HG02870 (cell line): ENCODE measurements around the gene TCEA2.
"Not testable (repeated sequence)": the region's sequence is repeated elsewhere in the genome, so short reads cannot be mapped to it uniquely, and the experiment has no call there.

Experiments used
- ATAC-seq: cut with Tn5 transposase; IDR thresholded peaks from one replicate; pipeline ENCODE4 v1.9.1; 2021; ENCODE audit warnings: mild to moderate bottlenecking, moderate library complexity; ENCODE audit not compliant: unreplicated experiment

TCEA2 gene

GRCh38 chr20:64106435-64106961, 43.5 kb downstream of the TCEA2 start:
- no peak for ATAC-seq

GRCh38 chr20:64106981-64107735, 44.2 kb downstream of the TCEA2 start, which contains the start of gene NPBWR2:
Gene NPBWR2 (minus strand): TSS chr20:64107565. CDS start chr20:64106831, 734 bp downstream.
- ATAC-seq = no peak

DNA sequence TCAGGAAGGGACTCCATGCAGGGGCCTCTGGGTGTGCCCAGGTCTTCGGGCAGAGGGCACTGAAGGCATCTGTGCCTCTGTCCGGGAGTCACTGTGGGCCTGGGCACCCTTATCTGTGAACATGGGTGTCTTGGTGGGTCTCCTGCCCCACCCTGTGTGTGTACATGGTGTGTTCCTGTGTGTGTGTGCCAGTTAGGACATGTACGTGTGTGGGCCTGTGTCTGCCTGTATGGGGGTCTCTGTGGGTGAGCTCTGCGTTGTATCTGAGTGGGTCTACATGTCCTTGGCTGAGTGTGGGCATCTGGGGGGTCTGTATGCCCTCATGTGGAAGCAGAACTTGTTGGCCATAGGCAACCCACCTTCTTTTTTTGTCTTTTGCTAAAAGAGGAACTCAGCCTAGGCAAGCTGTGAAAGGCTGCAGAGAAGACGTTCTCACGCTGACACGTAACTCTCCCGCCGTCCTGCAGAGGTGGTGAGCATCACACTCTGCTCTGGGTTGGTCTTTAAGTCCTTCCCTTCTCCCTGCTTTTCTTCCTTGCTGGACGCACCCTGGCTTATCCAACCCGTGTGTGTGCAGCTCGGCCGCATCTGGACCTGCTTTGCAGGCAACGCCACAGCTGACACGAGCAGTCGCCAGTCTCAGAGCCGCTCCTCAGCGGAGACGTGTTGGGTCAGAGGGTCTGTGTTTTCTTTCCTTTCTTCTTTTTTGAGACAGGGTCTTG, 44.9 kb downstream of the TCEA2 start:
- ATAC-seq = no peak

- ATAC-seq = no peak
These were observed 46.0 kb downstream of the TCEA2 start for GRCh38 chr20:64108731-64109681.

- no peak for ATAC-seq
These were observed 46.9 kb downstream of the TCEA2 start for GRCh38 chr20:64109831-64110391.

GRCh38 chr20:64110411-64111068, 47.5 kb downstream of the TCEA2 start:
- ATAC-seq = no peak

GRCh38 chr20:64111841-64112641, 49.0 kb downstream of the TCEA2 start:
- ATAC-seq = no peak

DNA sequence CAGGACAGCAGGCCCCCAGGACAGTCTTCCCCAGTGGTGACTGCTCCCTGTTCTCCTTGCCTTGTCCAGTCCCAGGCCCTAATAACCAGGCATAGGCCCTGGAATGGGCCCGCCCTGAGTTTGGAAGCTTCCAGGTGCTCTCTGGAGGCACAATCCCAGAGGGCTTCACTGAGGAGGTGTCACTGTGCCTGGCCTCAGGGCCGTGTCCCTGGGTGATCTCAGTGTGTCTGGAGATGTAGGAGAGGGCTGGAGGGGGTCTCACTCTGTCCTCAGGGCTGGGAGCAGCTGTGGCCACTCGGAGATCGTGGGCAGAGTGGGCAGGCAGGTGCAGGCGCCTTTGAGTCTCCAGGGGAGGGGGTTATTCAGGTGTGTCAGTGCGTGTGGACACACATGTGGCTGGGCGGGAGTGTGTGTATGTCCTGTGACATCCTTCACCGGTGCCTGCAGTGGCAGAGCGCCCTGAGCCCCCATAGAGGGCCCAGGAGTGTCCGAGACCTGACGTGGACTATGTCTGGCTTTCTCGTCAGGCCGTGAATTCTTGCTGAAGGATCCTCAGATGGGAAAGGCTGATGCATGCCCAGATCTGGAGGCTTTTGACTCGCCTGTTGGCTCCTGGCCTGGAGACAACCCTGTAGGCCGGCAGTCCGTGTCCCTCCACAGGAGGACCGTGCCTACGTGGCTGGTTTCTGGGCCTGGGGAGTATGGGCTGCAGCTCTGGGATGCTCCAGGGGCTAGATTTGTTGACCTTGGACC, 49.9 kb downstream of the TCEA2 start:
- ATAC-seq = no peak

- no peak for ATAC-seq
These were observed 50.4 kb downstream of the TCEA2 start for GRCh38 chr20:64113444-64113775.

DNA sequence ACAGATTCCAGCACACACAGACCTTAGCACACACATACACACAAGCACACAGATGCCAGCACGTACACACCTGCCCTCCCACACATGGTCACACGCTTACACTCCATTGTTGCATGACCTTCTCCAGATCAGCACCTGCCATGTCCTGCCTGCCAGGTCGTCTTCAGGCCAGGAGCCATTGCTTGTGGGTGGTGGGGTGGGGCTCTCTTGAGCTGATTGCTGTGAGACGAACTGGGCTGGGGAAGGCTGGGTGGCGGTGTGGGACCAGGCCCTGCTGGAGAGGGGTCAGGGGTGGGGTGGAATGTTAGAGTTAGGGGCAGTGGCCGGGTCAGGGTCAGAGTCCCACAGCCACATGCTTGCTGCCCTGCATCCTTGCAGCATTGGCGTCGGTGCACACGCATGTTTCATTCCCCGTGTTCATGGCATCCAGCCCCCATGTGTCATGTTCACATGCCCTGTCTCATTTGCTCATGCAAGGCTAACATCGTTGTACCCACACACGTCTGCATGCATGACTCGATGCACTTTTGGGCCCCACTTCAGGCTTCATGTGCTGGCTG, 50.9 kb downstream of the TCEA2 start:
- no peak for ATAC-seq

- ATAC-seq = no peak
These were observed 51.5 kb downstream of the TCEA2 start for GRCh38 chr20:64114356-64114971.

GRCh38 chr20:64115171-64115911, 52.3 kb downstream of the TCEA2 start:
- no peak for ATAC-seq

GRCh38 chr20:64116016-64116415, 53.0 kb downstream of the TCEA2 start:
- no peak for ATAC-seq

- no peak for ATAC-seq
These were observed 53.8 kb downstream of the TCEA2 start for GRCh38 chr20:64116541-64117431.

- ATAC-seq = not testable (repeated sequence)
These were observed 54.4 kb downstream of the TCEA2 start for GRCh38 chr20:64117432-64117777.

- no peak for ATAC-seq
These were observed 56.3 kb downstream of the TCEA2 start for GRCh38 chr20:64119301-64119680.
